CD4-positive, alpha-beta T cell treated with Interleukin-6 at 100 ng/mL for 8 hours (primary cell): ENCODE data around the gene OR2T34.
"Not testable (repeated sequence)": the region's sequence is repeated elsewhere in the genome, so short reads cannot be mapped to it uniquely, and the experiment has no call there.

ENCODE experiments used
- DNase-seq: peaks from one replicate; pipeline ENCODE4 v3.0.0-alpha.2; 2020; ENCODE audit warnings: mixed read lengths, low spot score

The OR2T34 gene

DNA sequence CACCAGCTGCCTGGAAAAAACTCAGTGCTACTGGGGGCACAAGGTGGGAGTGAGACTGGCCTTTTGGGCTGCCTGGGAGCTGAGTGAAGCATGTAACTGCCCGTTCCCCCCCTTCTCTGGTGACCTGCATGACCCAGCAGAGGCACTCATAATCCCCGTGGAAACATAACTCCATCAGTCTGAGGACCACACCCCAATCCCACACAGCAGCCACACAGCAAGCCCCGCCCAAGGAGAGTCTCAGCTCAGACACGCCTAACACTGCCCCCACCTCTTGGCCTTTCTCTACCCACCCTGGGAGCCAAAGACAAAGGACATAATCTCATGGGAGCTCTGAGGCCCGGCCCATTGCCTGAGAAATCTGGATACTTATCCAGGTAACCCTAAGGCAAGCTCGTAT is 23.5 kb downstream of the OR2T34 start:
- DNase-seq: not testable (repeated sequence)

GRCh38 chr1:248547383-248547782 is 27.2 kb downstream of the OR2T34 start:
- DNase-seq: not testable (repeated sequence)

GRCh38 chr1:248537449-248537848 is 37.1 kb downstream of the OR2T34 start:
- not testable (repeated sequence) for DNase-seq
